ENCODE measurements around the gene LST1.

DNA sequence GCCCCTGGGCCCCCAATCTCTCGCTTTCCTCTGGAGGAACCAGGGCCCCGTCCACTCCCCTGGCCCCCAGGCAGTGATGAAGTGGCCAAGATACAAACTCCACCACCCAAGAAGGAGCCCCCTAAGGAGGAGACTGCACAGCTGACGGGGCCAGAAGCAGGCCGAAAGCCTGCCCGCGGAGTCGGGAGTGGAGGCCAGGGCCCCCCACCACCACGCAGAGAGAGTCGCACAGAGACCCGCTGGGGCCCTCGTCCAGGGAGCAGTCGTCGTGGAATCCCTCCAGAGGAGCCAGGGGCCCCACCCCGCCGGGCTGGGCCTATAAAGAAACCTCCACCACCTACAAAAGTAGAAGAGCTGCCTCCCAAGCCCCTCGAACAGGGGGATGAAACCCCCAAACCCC lies 45.1 kb downstream of the LST1 start:
- TF ChIP-seq, protein P1, sequence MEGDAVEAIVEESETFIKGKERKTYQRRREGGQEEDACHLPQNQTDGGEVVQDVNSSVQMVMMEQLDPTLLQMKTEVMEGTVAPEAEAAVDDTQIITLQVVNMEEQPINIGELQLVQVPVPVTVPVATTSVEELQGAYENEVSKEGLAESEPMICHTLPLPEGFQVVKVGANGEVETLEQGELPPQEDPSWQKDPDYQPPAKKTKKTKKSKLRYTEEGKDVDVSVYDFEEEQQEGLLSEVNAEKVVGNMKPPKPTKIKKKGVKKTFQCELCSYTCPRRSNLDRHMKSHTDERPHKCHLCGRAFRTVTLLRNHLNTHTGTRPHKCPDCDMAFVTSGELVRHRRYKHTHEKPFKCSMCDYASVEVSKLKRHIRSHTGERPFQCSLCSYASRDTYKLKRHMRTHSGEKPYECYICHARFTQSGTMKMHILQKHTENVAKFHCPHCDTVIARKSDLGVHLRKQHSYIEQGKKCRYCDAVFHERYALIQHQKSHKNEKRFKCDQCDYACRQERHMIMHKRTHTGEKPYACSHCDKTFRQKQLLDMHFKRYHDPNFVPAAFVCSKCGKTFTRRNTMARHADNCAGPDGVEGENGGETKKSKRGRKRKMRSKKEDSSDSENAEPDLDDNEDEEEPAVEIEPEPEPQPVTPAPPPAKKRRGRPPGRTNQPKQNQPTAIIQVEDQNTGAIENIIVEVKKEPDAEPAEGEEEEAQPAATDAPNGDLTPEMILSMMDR (IDR thresholded peaks at IDR 0.05; ENCODE audit: low read depth, low read length, missing input control): no peak
- TF ChIP-seq TAF1 (conservative IDR thresholded peaks at IDR 0.05) (no peak), REST (IDR thresholded peaks at IDR 0.05) (no peak), EGR1 (IDR thresholded peaks at IDR 0.05; ENCODE audit: low read depth in 2 of 2) (no peak)
